K562 (cell line): ENCODE data around the gene GFI1B. TPM values are rescaled to one million over a fixed set of nuclear protein-coding genes. Genes with fewer than 3 reads are reported as not detected.

Experiments used
- BMI1 ChIP-seq: fragments of 150-350 bp; IDR thresholded peaks from 2 replicates; pipeline ENCODE4 v1.6.1; 2014; ENCODE audit warnings: low read length
- EP300 ChIP-seq: IDR thresholded peaks from 2 replicates; pipeline ENCODE4 v1.6.1; 2012; ENCODE audit warnings: low read length, improper control_type of control experiment
- ETS2 ChIP-seq: IDR thresholded peaks from 2 replicates; pipeline ENCODE4 v1.6.1; 2016; ENCODE audit warnings: borderline replicate concordance, missing genetic modification characterization, mild to moderate bottlenecking, moderate library complexity, missing compliant biosample characterization; ENCODE audit not compliant: poor library complexity, severe bottlenecking
- FOS ChIP-seq: IDR thresholded peaks from 3 replicates; pipeline ENCODE4 v1.6.1; 2011; ENCODE audit not compliant: insufficient read length; ENCODE audit errors: extremely low read depth
- HDAC3 ChIP-seq: fragments of 450-650 bp; IDR thresholded peaks from 2 replicates; pipeline ENCODE4 v1.6.1; 2018; ENCODE audit warnings: borderline replicate concordance, mild to moderate bottlenecking, moderate library complexity; ENCODE audit not compliant: partially characterized antibody
- HDAC6 ChIP-seq: IDR thresholded peaks from 2 replicates; pipeline ENCODE4 v1.6.1; 2012; ENCODE audit warnings: low read depth, mild to moderate bottlenecking, control low read depth, inconsistent platforms, low read length, moderate library complexity
- LARP7 ChIP-seq: fragments of 450-650 bp; IDR thresholded peaks from 2 replicates; pipeline ENCODE4 v1.6.1; 2016
- MAX ChIP-seq: sonication (generic); formaldehyde crosslinking; IDR thresholded peaks from 2 replicates; pipeline ENCODE4 v1.9.0; 2022; ENCODE audit warnings: mild to moderate bottlenecking, missing genetic modification reagents
- TAF1 ChIP-seq: IDR thresholded peaks from 2 replicates; pipeline ENCODE4 v1.6.1; 2011; ENCODE audit warnings: mild to moderate bottlenecking, low read length, moderate library complexity; ENCODE audit not compliant: insufficient read depth, control insufficient read depth, severe bottlenecking; ENCODE audit errors: extremely low read depth
- TBP ChIP-seq: optimal IDR thresholded peaks from 2 replicates; pipeline ENCODE3; 2011; ENCODE audit warnings: low read depth, low read length, improper control_type of control experiment
- THAP12 ChIP-seq: fragments of 250-450 bp; sonication (Bioruptor Pico); IDR thresholded peaks from 2 replicates; pipeline ENCODE4 v1.9.0; 2021; ENCODE audit warnings: mild to moderate bottlenecking, inconsistent platforms
- ZNF121 ChIP-seq: sonication (generic); formaldehyde crosslinking; conservative IDR thresholded peaks from 2 replicates; pipeline ENCODE4 v1.8.0; 2022; ENCODE audit warnings: missing genetic modification reagents
- ZNF644 ChIP-seq: fragments of 200-800 bp; sonication (Bioruptor generic); IDR thresholded peaks from 2 replicates; pipeline ENCODE4 v1.6.1; 2016; ENCODE audit warnings: low read depth, missing genetic modification characterization, missing compliant biosample characterization
- polyA plus RNA-seq, 8 experiments: library from polyadenylated mRNA; depleted of rRNA in 4 of 8; stranded (reverse) in 5 of 8; unstranded in 3 of 8; fragments of >200 nt; fragmentation: Nextera tagmentation in 2 of 8; fragmentation: Illumina TruSeq in 1 of 8; extraction: Ambion mirVana in 2 of 8; extraction: Trizol in 1 of 8; gene quantifications; 2 replicates each; pipeline versions ENCODE4 v1.2.1 to v1.2.3, GENCODE V29; 2011 to 2014; ENCODE audit warnings: inconsistent platforms in 1 of 8, missing spikeins in 1 of 8
- total RNA-seq, 7 experiments: library from RNA; depleted of rRNA in 6 of 7; stranded (reverse); fragments of >200 nt in 6 of 7; fragmentation: Illumina TruSeq in 2 of 7; extraction: Trizol in 2 of 7; gene quantifications; 2 replicates each; pipeline versions ENCODE4 v1.2.1 to v1.2.3, GENCODE V29; 2011 to 2021; ENCODE audit warnings: low replicate concordance in 1 of 7
- TF ChIP-seq, protein P1 (sequence below), 3 experiments: fragments of 200-800 bp in 1 of 3; sonication (Bioruptor generic) in 1 of 3; sonication (generic) in 1 of 3; formaldehyde crosslinking in 1 of 3; IDR thresholded peaks; 2 replicates each; pipeline versions ENCODE4 v1.6.1 to v1.8.0; 2016 to 2022; ENCODE audit warnings: mild to moderate bottlenecking in 2 of 3, missing compliant biosample characterization in 2 of 3, missing genetic modification characterization in 2 of 3, missing genetic modification reagents in 1 of 3
- TF ChIP-seq, protein P2 (sequence below): fragments of 450-650 bp; IDR thresholded peaks from 2 replicates; pipeline ENCODE4 v1.6.1; 2016; ENCODE audit warnings: low read depth, mild to moderate bottlenecking, moderate library complexity
- TF ChIP-seq, protein P3 (sequence below): IDR thresholded peaks from 3 replicates; pipeline ENCODE4 v1.6.1; 2011; ENCODE audit warnings: borderline replicate concordance, mild to moderate bottlenecking, moderate library complexity; ENCODE audit not compliant: insufficient read length; ENCODE audit errors: extremely low read depth

GFI1B gene
- total and polyA plus RNA-seq, 9 of the 15 experiments (the other 6 are each of a cell fraction or from before 2014, with no cell fraction given) = 8.0 to 75.7 (median 34.5) TPM

GRCh38 chr9:132998831-132999635 lies 20.5 kb downstream of the GFI1B start (continued):
- TF ChIP-seq, protein P1, sequence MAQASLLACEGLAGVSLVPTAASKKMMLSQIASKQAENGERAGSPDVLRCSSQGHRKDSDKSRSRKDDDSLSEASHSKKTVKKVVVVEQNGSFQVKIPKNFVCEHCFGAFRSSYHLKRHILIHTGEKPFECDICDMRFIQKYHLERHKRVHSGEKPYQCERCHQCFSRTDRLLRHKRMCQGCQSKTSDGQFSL (CRISPR knock-in tag; IDR thresholded peaks at IDR 0.05) = peak; percentile 16; the same call in 1 of the 2 replicates
- TF ChIP-seq, protein P1 (tag; IDR thresholded peaks at IDR 0.05) = no peak
- TF ChIP-seq TBP (no peak), MAX (CRISPR knock-in tag) (0 out of 2 replicates have a peak, but pooled peaks have one; percentile 59), ZNF644 (no peak), HDAC3 (no peak), THAP12 (peak; percentile 32; the same call in 1 of the 2 replicates), HDAC6 (no peak), FOS (no peak), EP300 (peak; percentile 95), LARP7 (0 out of 2 replicates have a peak, but pooled peaks have one; percentile 29), ZNF121 (CRISPR knock-in tag) (no peak), BMI1 (no peak), ETS2 (tag) (no peak), TAF1 (peak; percentile 47)
- TF ChIP-seq, protein P2, sequence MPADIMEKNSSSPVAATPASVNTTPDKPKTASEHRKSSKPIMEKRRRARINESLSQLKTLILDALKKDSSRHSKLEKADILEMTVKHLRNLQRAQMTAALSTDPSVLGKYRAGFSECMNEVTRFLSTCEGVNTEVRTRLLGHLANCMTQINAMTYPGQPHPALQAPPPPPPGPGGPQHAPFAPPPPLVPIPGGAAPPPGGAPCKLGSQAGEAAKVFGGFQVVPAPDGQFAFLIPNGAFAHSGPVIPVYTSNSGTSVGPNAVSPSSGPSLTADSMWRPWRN = no peak
- TF ChIP-seq, protein P3, sequence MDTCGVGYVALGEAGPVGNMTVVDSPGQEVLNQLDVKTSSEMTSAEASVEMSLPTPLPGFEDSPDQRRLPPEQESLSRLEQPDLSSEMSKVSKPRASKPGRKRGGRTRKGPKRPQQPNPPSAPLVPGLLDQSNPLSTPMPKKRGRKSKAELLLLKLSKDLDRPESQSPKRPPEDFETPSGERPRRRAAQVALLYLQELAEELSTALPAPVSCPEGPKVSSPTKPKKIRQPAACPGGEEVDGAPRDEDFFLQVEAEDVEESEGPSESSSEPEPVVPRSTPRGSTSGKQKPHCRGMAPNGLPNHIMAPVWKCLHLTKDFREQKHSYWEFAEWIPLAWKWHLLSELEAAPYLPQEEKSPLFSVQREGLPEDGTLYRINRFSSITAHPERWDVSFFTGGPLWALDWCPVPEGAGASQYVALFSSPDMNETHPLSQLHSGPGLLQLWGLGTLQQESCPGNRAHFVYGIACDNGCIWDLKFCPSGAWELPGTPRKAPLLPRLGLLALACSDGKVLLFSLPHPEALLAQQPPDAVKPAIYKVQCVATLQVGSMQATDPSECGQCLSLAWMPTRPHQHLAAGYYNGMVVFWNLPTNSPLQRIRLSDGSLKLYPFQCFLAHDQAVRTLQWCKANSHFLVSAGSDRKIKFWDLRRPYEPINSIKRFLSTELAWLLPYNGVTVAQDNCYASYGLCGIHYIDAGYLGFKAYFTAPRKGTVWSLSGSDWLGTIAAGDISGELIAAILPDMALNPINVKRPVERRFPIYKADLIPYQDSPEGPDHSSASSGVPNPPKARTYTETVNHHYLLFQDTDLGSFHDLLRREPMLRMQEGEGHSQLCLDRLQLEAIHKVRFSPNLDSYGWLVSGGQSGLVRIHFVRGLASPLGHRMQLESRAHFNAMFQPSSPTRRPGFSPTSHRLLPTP = no peak
